A673 (cell line): ENCODE data around the gene CX3CR1. TPM values are rescaled to one million over a fixed set of nuclear protein-coding genes. Genes with fewer than 3 reads are reported as not detected.

Experiments
- BruUV-seq: library from RNA; stranded (reverse); fragments of 400-500 nt; replicated peaks from 2 replicates; lab custom pipeline; 2021; lab: Mats Ljungman, UMichigan
- CTCF ChIA-PET: fragments of 300-600 bp; sonication (Branson Sonifier 250); formaldehyde crosslinking; loops from one replicate; lab custom pipeline; 2022; ENCODE audit warnings: antibody characterized with exemption; lab: Charles Lee
- POLR2A ChIA-PET: fragments of 300-600 bp; sonication (Branson Sonifier 250); formaldehyde crosslinking; loops from one replicate; lab custom pipeline; 2022; ENCODE audit warnings: antibody characterized with exemption; ENCODE audit not compliant: low non-redundant PET; lab: Charles Lee
- DNase-seq: peaks from one replicate; pipeline ENCODE4 v3.0.0-alpha.2; 2015; ENCODE audit warnings: low spot score
- H3K27ac ChIP-seq: fragments of 200-600 bp; sonication (generic); 2 replicates; pipeline ENCODE4 v1.5.1; 2016; ENCODE audit warnings: mixed run types, low read depth, mild to moderate bottlenecking, mixed read lengths, antibody characterized with exemption, low read length; ENCODE audit not compliant: poor library complexity, severe bottlenecking
- H3K27me3 ChIP-seq: fragments of 200-600 bp; sonication (generic); replicated peaks from 2 replicates; pipeline ENCODE4 v1.6.1; 2017; ENCODE audit warnings: mixed run types, low read depth, mild to moderate bottlenecking, mixed read lengths, antibody characterized with exemption, low read length; ENCODE audit not compliant: insufficient read depth, poor library complexity
- H3K36me3 ChIP-seq: fragments of 200-600 bp; sonication (generic); 2 replicates; pipeline ENCODE4 v1.6.1; 2016; ENCODE audit warnings: mixed run types, mild to moderate bottlenecking, mixed read lengths, antibody characterized with exemption, low read length; ENCODE audit not compliant: insufficient read depth, poor library complexity, severe bottlenecking
- H3K4me1 ChIP-seq: fragments of 200-600 bp; sonication (generic); 2 replicates; pipeline ENCODE4 v1.6.1; 2017; ENCODE audit warnings: mixed run types, mild to moderate bottlenecking, mixed read lengths, antibody characterized with exemption, low read length; ENCODE audit not compliant: insufficient read depth, poor library complexity, severe bottlenecking
- H3K4me3 ChIP-seq: fragments of 200-600 bp; sonication (generic); 2 replicates; pipeline ENCODE4 v1.5.1; 2016; ENCODE audit warnings: low read depth, mixed run types, mild to moderate bottlenecking, mixed read lengths, low read length; ENCODE audit not compliant: poor library complexity, severe bottlenecking
- H3K9me3 ChIP-seq: fragments of 200-600 bp; sonication (generic); 2 replicates; pipeline ENCODE4 v1.6.1; 2016; ENCODE audit warnings: mixed run types, low read depth, mild to moderate bottlenecking, mixed read lengths, antibody characterized with exemption, low read length; ENCODE audit not compliant: poor library complexity, severe bottlenecking
- EZH2 ChIP-seq: fragments of 200-600 bp; sonication (generic); IDR thresholded peaks from 2 replicates; pipeline ENCODE4 v1.6.1; 2017; ENCODE audit warnings: borderline replicate concordance, low read depth, mild to moderate bottlenecking, mixed read lengths, antibody characterized with exemption, low read length; ENCODE audit not compliant: poor library complexity, severe bottlenecking
- intact Hi-C: fragments of 100-400 bp; cut with micrococcal nuclease; formaldehyde crosslinking; loops from one replicate; pipeline ENCODE4 v1.10.0; 2022; ENCODE audit not compliant: unreplicated experiment
- total RNA-seq: library from RNA; stranded (reverse); gene quantifications from 2 replicates; pipeline ENCODE4 v1.2.3, GENCODE V29; 2021
- TF ChIP-seq, protein P1 (sequence below): fragments of 300-800, 200-600 bp; sonication (generic); conservative IDR thresholded peaks from 2 replicates; pipeline ENCODE4 v1.5.1; 2017; ENCODE audit warnings: low read depth, mild to moderate bottlenecking, antibody characterized with exemption, low read length, moderate library complexity, mixed read lengths

Gene CX3CR1
- total RNA-seq, 1 experiment from 2014 or later: not detected

DNA sequence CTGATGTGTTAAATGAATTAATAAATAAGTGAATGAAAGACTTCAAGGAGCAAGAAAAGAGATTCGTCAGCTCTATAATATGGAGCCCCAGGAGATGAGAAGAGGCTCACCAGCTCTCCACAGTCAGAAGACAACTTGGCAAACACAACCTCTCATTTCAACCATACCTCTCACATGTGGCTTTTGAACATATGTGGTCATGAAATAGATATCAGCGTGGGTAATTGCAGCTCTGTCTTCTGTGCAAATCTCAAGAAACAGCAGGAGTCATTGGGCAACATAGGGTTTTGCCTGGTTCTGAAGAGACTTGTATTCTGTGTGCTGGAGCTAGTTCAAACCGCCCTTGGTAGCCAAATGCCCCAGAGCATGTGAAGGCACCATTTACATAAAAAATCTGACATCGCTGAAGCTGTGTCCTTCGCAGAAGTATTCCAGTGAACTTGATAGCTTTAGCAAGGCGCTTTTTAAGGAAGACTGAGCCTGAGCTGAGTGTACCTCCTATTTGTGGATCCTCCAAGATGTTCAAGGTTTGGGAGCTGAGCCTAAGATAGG, 8.4 kb downstream of the CX3CR1 start:
- no TSS peak for BruUV-seq
- ChIA-PET POLR2A (no interaction called here), CTCF (no interaction called here)
- Histone ChIP-seq H3K27me3 (no peaks in the 10 kb centered on the region), H3K36me3 (no peaks in the 10 kb centered on the region), H3K4me3 (no peak overlapping the region), H3K9me3 (no peaks in the 10 kb centered on the region), H3K4me1 (no peaks in the 10 kb centered on the region), H3K27ac (no peak overlapping the region)
- no peak for TF ChIP-seq EZH2
- TF ChIP-seq, protein P1, sequence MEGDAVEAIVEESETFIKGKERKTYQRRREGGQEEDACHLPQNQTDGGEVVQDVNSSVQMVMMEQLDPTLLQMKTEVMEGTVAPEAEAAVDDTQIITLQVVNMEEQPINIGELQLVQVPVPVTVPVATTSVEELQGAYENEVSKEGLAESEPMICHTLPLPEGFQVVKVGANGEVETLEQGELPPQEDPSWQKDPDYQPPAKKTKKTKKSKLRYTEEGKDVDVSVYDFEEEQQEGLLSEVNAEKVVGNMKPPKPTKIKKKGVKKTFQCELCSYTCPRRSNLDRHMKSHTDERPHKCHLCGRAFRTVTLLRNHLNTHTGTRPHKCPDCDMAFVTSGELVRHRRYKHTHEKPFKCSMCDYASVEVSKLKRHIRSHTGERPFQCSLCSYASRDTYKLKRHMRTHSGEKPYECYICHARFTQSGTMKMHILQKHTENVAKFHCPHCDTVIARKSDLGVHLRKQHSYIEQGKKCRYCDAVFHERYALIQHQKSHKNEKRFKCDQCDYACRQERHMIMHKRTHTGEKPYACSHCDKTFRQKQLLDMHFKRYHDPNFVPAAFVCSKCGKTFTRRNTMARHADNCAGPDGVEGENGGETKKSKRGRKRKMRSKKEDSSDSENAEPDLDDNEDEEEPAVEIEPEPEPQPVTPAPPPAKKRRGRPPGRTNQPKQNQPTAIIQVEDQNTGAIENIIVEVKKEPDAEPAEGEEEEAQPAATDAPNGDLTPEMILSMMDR: no peak
- intact Hi-C loops: no loop called here
- DNase-seq: no peak

DNA sequence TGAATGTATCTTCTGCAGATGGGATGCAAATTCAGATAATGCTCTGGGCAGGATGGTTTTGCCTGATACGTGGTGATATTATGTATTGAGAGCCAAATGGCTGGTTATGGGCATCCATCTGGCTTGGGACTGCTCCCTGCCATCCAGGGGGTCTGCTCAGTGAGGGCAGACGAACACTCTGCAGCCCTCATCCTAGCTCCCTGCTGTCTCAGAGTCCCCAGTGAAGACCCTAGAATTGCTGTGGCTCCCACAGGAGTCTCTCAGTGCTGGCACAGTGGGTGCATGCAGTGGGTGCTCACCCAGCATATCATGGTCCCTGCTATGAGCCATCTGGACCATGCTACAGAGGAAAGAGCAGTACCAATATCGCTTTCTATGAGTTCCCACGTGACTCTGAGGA, 10.3 kb downstream of the CX3CR1 start:
- CTCF ChIA-PET: no interaction called here
- no peaks in the 10 kb centered on the region for H3K27me3 ChIP-seq
- H3K36me3 ChIP-seq: no peaks in the 10 kb centered on the region

GRCh38 chr3:39268549-39268900, 11.3 kb downstream of the CX3CR1 start:
- BruUV-seq: no TSS peak
- ChIA-PET CTCF (no interaction called here), POLR2A (no interaction called here)
- no peak overlapping the region for H3K4me3 ChIP-seq
- no peak overlapping the region for H3K27ac ChIP-seq
- intact Hi-C loops: no loop called here
- H3K4me1 ChIP-seq: no peaks in the 10 kb centered on the region
- H3K36me3 ChIP-seq: no peaks in the 10 kb centered on the region
- no peak for DNase-seq
- H3K27me3 ChIP-seq: peaks cover 3% of the 10 kb centered on the region
- no peaks in the 10 kb centered on the region for H3K9me3 ChIP-seq
- TF ChIP-seq, protein P1: no peak
- TF ChIP-seq EZH2: no peak

More for the DNA sequence above, 10.3 kb downstream of the CX3CR1 start:
- no peak for DNase-seq
- no peaks in the 10 kb centered on the region for H3K9me3 ChIP-seq
- no peak overlapping the region for H3K27ac ChIP-seq
- no peak overlapping the region for H3K4me3 ChIP-seq
- POLR2A ChIA-PET: no interaction called here
- intact Hi-C loops: no loop called here
- BruUV-seq: no TSS peak
- no peaks in the 10 kb centered on the region for H3K4me1 ChIP-seq
- no peak for TF ChIP-seq EZH2
